ENCODE data around the gene GBE1. TPM values are rescaled to one million over a fixed set of nuclear protein-coding genes. Genes with fewer than 3 reads are reported as not detected.

Gene GBE1
- polyA plus RNA-seq, 1 donor (not counting 4 experiments of a cell fraction or from before 2014, with no cell fraction given): 30.2 TPM

DNA sequence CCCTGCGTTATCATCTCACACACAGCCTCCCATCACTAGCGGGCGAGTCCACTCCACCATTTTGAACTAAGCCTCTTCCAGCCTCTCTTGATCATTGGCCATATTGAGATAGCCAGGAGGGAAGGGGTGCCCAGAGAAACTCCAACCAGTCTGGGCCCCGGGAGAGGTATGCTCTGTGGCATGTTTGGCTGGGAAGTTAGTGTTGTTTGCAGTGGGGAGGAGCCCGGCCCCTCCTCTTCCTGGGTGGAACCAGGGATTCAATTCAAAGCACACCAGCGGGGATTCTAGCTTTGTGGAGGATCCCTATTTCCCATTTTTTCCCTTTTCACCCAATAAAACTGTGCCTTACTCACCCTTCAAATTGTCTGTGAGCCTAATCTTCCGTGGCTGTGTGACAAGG, 71.8 kb downstream of the GBE1 start:
- no peak for TF ChIP-seq CTCF (optimal IDR thresholded peaks at IDR 0.05 in 1 of 3, IDR thresholded peaks at IDR 0.05 in 1 of 3, conservative IDR thresholded peaks at IDR 0.05 in 1 of 3; ENCODE audit: extremely low read depth in 1 of 3, insufficient read depth in 2 of 3, low read length in 3 of 3)
- no peak for TF ChIP-seq EZH2 (IDR thresholded peaks at IDR 0.05; ENCODE audit: low read length)
- Histone ChIP-seq H3K4me1 (ENCODE audit: control insufficient read depth, extremely low read depth, insufficient read depth, low read length) (no peaks in the 10 kb centered on the region), H3K36me3 (ENCODE audit: control insufficient read depth in 2 of 2, extremely low read depth in 1 of 2, insufficient read depth in 2 of 2, low read length in 2 of 2) (no peaks in the 10 kb centered on the region), H2AFZ (ENCODE audit: control insufficient read depth, low read length) (no peak overlapping the region), H3K79me2 (ENCODE audit: control insufficient read depth, insufficient read depth, low read length) (no peaks in the 10 kb centered on the region), H3K9ac (ENCODE audit: control insufficient read depth, extremely low read depth, insufficient read depth, low read length) (no peak overlapping the region), H3K9me1 (ENCODE audit: control insufficient read depth, extremely low read depth, insufficient read depth, low read length) (no peaks in the 10 kb centered on the region), H3K9me3 (ENCODE audit: control insufficient read depth, low read depth, low read length) (no peaks in the 10 kb centered on the region), H4K20me1 (ENCODE audit: control insufficient read depth, extremely low read depth, insufficient read depth, low read length) (no peaks in the 10 kb centered on the region), H3K4me3 (ENCODE audit: control insufficient read depth in 2 of 3, extremely low read depth in 1 of 3, insufficient read depth in 2 of 3, low read depth in 1 of 3, low read length in 3 of 3) (no peak overlapping the region), H3K27ac (ENCODE audit: control insufficient read depth, insufficient read depth, low read length) (no peak overlapping the region), H3K27me3 (ENCODE audit: control insufficient read depth, extremely low read depth, insufficient read depth, low read length) (no peaks in the 10 kb centered on the region), H3K4me2 (ENCODE audit: control insufficient read depth, extremely low read depth, insufficient read depth, low read depth, low read length) (no peak overlapping the region)
- no peak for FAIRE-seq
- dilution Hi-C loops (cut with MboI; ENCODE audit: extremely low pct_ligation_motif_present, low sequenced_read_pairs): no loop called here
- DNase-seq (ENCODE audit: low read depth, low spot score): no peak

GRCh38 chr3:81684751-81685395, 76.6 kb downstream of the GBE1 start:
- no peak for TF ChIP-seq CTCF (optimal IDR thresholded peaks at IDR 0.05 in 1 of 3, IDR thresholded peaks at IDR 0.05 in 1 of 3, conservative IDR thresholded peaks at IDR 0.05 in 1 of 3; ENCODE audit: extremely low read depth in 1 of 3, insufficient read depth in 2 of 3, low read length in 3 of 3)
- no peak for TF ChIP-seq EZH2 (IDR thresholded peaks at IDR 0.05; ENCODE audit: low read length)
- H3K27me3 ChIP-seq (ENCODE audit: control insufficient read depth, extremely low read depth, insufficient read depth, low read length): no peaks in the 10 kb centered on the region
- no peaks in the 10 kb centered on the region for H3K36me3 ChIP-seq (ENCODE audit: control insufficient read depth in 2 of 2, extremely low read depth in 1 of 2, insufficient read depth in 2 of 2, low read length in 2 of 2)
- dilution Hi-C loops (cut with MboI; ENCODE audit: extremely low pct_ligation_motif_present, low sequenced_read_pairs): no loop called here
- no peaks in the 10 kb centered on the region for H3K9me3 ChIP-seq (ENCODE audit: control insufficient read depth, low read depth, low read length)
- DNase-seq (ENCODE audit: low read depth, low spot score) (no peak), FAIRE-seq (no peak)
- H3K27ac ChIP-seq (ENCODE audit: control insufficient read depth, insufficient read depth, low read length): no peak overlapping the region
- H3K4me1 ChIP-seq (ENCODE audit: control insufficient read depth, extremely low read depth, insufficient read depth, low read length): no peaks in the 10 kb centered on the region
- H3K9ac ChIP-seq (ENCODE audit: control insufficient read depth, extremely low read depth, insufficient read depth, low read length): no peak overlapping the region
- H3K4me3 ChIP-seq (ENCODE audit: control insufficient read depth in 2 of 3, extremely low read depth in 1 of 3, insufficient read depth in 2 of 3, low read depth in 1 of 3, low read length in 3 of 3): no peak overlapping the region
- H3K4me2 ChIP-seq (ENCODE audit: control insufficient read depth, extremely low read depth, insufficient read depth, low read depth, low read length): no peak overlapping the region
- no peak overlapping the region for H2AFZ ChIP-seq (ENCODE audit: control insufficient read depth, low read length)
- no peaks in the 10 kb centered on the region for H3K9me1 ChIP-seq (ENCODE audit: control insufficient read depth, extremely low read depth, insufficient read depth, low read length)
- H3K79me2 ChIP-seq (ENCODE audit: control insufficient read depth, insufficient read depth, low read length): no peaks in the 10 kb centered on the region
- H4K20me1 ChIP-seq (ENCODE audit: control insufficient read depth, extremely low read depth, insufficient read depth, low read length): no peaks in the 10 kb centered on the region

Data from keratinocyte (primary cell).